Astrocyte of the cerebellum (primary cell): Measurements from ENCODE around the gene STEAP3.

Experiments
- DNase-seq: peaks from one replicate; pipeline ENCODE4 v3.0.0-alpha.2; 2011; ENCODE audit warnings: low read depth
- H3K4me3 ChIP-seq: 2 replicates; pipeline ENCODE4 v1.5.1; 2011; ENCODE audit warnings: mild to moderate bottlenecking, low read depth, low read length, moderate library complexity
- in situ Hi-C: cut with HindIII; loops from 2 replicates; pipeline ENCODE4 v1.10.0; 2017; ENCODE audit warnings: low sequenced_read_pairs
- TF ChIP-seq, protein P1 (sequence below): IDR thresholded peaks from 2 replicates; pipeline ENCODE4 v1.5.1; 2012; ENCODE audit warnings: low read length, low read depth, moderate library complexity, mild to moderate bottlenecking; ENCODE audit errors: missing control alignments

STEAP3 gene, protein sequence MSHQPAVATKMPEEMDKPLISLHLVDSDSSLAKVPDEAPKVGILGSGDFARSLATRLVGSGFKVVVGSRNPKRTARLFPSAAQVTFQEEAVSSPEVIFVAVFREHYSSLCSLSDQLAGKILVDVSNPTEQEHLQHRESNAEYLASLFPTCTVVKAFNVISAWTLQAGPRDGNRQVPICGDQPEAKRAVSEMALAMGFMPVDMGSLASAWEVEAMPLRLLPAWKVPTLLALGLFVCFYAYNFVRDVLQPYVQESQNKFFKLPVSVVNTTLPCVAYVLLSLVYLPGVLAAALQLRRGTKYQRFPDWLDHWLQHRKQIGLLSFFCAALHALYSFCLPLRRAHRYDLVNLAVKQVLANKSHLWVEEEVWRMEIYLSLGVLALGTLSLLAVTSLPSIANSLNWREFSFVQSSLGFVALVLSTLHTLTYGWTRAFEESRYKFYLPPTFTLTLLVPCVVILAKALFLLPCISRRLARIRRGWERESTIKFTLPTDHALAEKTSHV

DNA sequence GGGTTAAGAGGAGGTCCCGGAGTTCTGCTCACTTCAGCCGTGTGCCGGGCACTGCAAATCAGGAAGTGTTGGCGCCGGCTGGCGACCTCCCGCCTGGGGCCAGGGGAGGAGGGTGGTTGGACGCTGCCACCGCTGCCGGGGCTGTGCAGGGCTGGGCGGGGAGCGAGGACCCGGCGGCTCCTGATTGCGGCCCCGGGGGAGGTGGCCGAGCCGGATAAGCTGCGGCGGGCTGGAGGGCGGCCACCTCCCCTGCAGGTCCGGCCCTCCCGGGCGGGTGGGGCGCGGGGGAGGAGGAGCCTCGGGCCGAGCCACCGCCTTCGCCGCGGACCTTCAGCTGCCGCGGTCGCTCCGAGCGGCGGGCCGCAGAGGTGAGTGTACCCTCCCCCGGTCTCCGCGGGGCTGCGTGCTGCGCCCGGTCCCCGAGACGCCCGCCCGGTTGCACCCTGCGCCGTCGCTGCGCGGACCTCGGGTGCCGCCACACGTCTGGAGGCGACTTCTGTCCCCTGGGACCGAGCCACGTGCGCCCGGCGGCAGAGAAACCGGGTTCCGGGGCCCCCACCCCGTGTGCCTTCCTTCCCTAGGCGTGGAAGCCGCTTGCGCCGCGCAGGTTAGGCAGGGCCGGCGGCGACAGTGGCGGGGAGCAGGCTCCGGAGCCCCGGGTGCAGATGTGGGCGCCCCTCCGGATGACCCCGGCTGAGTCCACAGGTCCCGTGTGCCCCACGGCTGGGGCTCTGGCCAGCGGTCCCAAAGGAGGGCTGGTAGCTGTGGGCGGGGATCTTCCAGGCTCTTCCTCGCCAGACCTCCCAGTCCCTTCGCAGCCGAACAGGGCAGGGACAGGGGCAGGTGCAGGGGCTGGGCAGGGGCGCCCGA, at the start of gene STEAP3:
TSS of gene STEAP3 (plus strand) at position 314 of the 870 bp plus-strand sequence. CDS start 7,179 bp downstream, outside the sequence.
- H3K4me3 ChIP-seq = peak within 1 kb of the TSS; percentile 83

DNA sequence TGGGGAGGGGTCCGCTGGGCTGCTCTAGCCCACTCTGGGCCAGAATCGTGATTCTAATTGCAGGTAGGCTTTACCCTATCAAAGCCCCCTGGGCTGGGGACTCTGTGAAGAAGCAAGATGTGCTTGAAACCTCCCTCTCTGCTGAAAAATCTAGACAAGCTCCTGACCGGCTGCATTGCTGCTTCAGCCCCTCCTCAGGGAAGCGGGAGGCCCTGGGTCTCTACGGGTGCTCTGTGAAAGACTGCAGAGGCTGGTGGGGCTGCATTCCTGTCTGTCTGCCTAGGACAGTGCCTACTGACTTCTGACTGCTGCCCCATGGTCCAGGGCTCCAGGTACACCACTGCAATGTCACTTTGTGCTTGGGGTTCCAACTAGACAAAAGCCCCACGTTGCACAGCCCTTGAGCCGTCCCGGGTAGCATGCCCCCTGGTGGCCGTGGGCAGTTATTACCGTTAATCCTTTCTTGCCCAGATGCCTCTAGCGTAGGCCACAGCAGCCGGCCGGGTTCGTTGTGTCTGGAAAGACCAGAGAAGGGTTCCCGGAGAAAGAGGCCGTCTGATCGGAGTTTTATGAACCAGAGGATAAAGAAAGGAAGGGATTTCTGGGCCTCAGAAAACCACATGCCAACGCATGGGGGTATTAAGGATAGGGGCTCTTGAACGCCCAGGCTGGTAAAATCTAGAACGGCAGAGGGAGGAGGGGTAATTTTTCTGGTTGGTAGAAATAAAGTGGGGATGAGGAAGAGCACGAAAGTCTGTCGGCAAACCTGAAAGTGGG, 49.2 kb upstream of the STEAP3 start:
- no peak for DNase-seq
- in situ Hi-C loops = no loop called here
- H3K4me3 ChIP-seq = no peak overlapping the region
- TF ChIP-seq, protein P1, sequence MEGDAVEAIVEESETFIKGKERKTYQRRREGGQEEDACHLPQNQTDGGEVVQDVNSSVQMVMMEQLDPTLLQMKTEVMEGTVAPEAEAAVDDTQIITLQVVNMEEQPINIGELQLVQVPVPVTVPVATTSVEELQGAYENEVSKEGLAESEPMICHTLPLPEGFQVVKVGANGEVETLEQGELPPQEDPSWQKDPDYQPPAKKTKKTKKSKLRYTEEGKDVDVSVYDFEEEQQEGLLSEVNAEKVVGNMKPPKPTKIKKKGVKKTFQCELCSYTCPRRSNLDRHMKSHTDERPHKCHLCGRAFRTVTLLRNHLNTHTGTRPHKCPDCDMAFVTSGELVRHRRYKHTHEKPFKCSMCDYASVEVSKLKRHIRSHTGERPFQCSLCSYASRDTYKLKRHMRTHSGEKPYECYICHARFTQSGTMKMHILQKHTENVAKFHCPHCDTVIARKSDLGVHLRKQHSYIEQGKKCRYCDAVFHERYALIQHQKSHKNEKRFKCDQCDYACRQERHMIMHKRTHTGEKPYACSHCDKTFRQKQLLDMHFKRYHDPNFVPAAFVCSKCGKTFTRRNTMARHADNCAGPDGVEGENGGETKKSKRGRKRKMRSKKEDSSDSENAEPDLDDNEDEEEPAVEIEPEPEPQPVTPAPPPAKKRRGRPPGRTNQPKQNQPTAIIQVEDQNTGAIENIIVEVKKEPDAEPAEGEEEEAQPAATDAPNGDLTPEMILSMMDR = peak; percentile 65

More for the DNA sequence above, at the start of gene STEAP3:
- DNase-seq = no peak
- in situ Hi-C loops = no loop called here
- TF ChIP-seq, protein P1 = no peak

DNA sequence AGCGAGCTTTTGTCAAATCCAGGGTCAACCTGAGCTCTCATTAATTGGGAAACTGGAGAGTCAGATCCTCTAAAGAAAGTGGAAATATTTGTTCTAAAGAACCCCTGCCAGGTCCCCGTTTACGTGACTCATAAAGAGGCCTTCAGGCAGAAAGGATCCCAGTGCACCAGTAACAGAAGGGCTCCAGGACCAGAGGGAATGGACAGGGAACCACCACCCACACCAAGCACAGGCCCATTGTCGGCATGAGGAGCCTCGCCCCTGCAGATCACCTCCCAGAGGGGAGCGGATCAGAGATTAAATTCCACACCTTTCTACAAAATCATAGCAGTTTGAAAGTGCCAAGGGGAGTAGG, 48.7 kb upstream of the STEAP3 start:
- no peak for DNase-seq
- in situ Hi-C loops = loop anchor here (5.0 kb wide), 1 partner anchor 68 kb away; no protein-coding TSS in a partner anchor
- TF ChIP-seq, protein P1 = no peak
- H3K4me3 ChIP-seq = no peak overlapping the region

DNA sequence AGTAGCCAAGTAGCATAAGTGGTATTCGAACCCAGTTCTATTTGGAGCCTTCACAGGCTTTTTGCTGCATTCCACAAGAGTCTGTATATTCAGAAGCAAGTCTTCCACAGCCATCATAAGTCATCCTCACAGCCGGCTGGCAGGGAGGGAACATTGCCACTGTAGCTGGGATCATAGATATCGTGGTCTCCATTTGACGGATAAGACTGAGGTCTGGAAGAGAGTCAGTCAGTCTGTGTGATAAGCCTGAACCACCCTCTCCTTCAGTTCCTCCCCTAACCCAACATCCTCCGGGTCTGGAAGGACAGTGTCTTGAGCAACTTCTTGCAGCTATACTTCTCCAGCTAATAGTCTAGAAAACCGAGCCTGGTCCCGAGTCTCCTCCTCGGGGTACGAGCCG, 48.1 kb upstream of the STEAP3 start:
- no peak overlapping the region for H3K4me3 ChIP-seq
- in situ Hi-C loops = loop anchor here (5.0 kb wide), 1 partner anchor 68 kb away; no protein-coding TSS in a partner anchor
- no peak for DNase-seq
- TF ChIP-seq, protein P1 = no peak

DNA sequence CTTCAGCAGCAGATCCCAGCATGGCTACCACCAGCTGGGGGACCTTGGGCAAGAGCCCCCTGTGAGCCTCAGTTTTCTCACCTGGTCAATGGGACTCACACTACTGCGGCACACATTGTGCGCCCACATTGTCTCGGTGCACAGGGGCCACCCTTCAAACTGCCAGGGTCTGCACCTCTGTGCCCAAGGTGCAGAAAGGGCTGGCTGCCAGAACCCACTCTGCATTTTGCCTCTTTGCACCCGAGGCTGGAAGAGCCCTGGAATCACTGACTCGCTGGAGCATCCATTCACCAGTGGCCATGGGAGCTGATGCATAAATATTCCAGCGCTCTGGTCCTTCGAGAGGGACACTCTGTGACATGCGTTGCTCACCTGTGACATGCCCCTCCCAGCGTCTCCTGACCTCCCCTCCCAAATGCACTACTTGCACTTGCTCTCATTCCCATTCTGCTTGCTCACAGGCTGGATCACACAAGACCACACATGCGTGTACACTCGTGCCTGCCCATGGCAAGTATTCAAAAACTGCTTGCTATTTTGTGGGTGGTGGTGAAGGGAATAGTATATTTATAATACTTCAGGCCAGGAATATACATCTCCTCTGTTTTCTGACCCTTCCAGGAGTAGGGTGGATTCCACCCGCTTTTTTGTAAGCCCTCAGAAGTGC, 46.3 kb upstream of the STEAP3 start:
- no peak overlapping the region for H3K4me3 ChIP-seq
- DNase-seq = no peak
- in situ Hi-C loops = loop anchor here (5.0 kb wide), 1 partner anchor 70 kb away; no protein-coding TSS in a partner anchor
- TF ChIP-seq, protein P1 = no peak
